Ovary (tissue), 9 donors: Measurements from ENCODE around the gene GPS1. TPM values are rescaled to one million over a fixed set of nuclear protein-coding genes. Genes with fewer than 3 reads are reported as not detected.

Experiments
- DNase-seq, 5 donors: peaks; one replicate each; pipeline ENCODE4 v3.0.0-alpha.2; 2019 to 2020
- H3K27ac ChIP-seq, 2 donors: fragments of 200-600 bp; one replicate each; pipeline versions ENCODE4 v1.5.1 to v1.8.0; 2019 to 2022
- H3K27me3 ChIP-seq: fragments of 200-600 bp; one replicate; pipeline ENCODE4 v1.8.0; 2022
- H3K36me3 ChIP-seq: fragments of 200-600 bp; sonication (generic); one replicate; pipeline ENCODE4 v1.5.1; 2019
- H3K4me1 ChIP-seq: one replicate; pipeline ENCODE4 v1.8.1; 2013; ENCODE audit warnings: mild to moderate bottlenecking, moderate library complexity; ENCODE audit not compliant: insufficient read depth
- H3K4me3 ChIP-seq: fragments of 200-600 bp; sonication (generic); one replicate; pipeline ENCODE4 v1.5.1; 2017
- H3K9me3 ChIP-seq, 2 donors: fragments of 200-600 bp in 1 of 2; sonication (generic) in 1 of 2; one replicate each; pipeline versions ENCODE4 v1.5.1 to v1.8.1; 2013 to 2019; ENCODE audit warnings: mild to moderate bottlenecking in 1 of 2, moderate library complexity in 1 of 2
- CTCF ChIP-seq, 3 donors: fragments of 450-650 bp in 2 of 3; fragments of 200-600 bp in 1 of 3; IDR thresholded peaks; one replicate each; pipeline versions ENCODE4 v1.5.1 to v1.8.0; 2016 to 2022; ENCODE audit warnings: antibody characterized with exemption in 3 of 3, mild to moderate bottlenecking in 1 of 3
- EP300 ChIP-seq: sonication (generic); formaldehyde crosslinking; IDR thresholded peaks from one replicate; pipeline ENCODE4 v1.6.1; 2017; ENCODE audit warnings: antibody characterized with exemption
- POLR2A ChIP-seq: fragments of 450-650 bp; IDR thresholded peaks from one replicate; pipeline ENCODE4 v1.6.1; 2017; ENCODE audit warnings: antibody characterized with exemption, mild to moderate bottlenecking, moderate library complexity
- WGBS, 3 donors: extraction: QIAGEN DNeasy Blood & Tissue Kit in 1 of 3; methylation state at CpG; one replicate each; pipeline versions ENCODE4 v1.1.5 to v1.1.7; 2013 to 2017; 5-methylcytosine and 5-hydroxymethylcytosine counted together
- intact Hi-C, 4 donors: fragments of 100-400 bp; cut with DNase I; formaldehyde crosslinking; loops; one replicate each; pipeline versions ENCODE4 v1.11.0 to v1.15.1; 2022 to 2023
- polyA plus RNA-seq, 2 donors: library from polyadenylated mRNA; stranded (reverse); fragments of 200-250 nt in 1 of 2; fragments of 350-450 nt in 1 of 2; fragmentation: Illumina TruSeq in 1 of 2; extraction: RNeasy Lipid Tissue Mini Kit (QIAGEN cat#74804) in 1 of 2; gene quantifications; one replicate each; pipeline ENCODE4 v1.2.3, GENCODE V29; 2013 to 2014
- total RNA-seq, 7 donors: library from RNA; depleted of rRNA in 2 of 7; stranded (reverse); fragments of >200 nt in 2 of 7; fragmentation: NEBNext Ultra II Directional in 3 of 7; extraction: Animal tissue kit (Norgen Biotek cat#: 25700) in 3 of 7; gene quantifications; one replicate each; pipeline versions ENCODE4 v1.1.0 to v1.2.4, GENCODE V29; 2016 to 2023
- donor health status: DM: no; HTN: no; CAD: no; lungs with moderate emphysema.
- donor health status: DM: no; HTN: no; CAD: no.
- donor health status: Bipolar disorder and iron deficiency.
- donor health status: DM: yes; HTN: yes; CAD: no.
- donor health status: DM: no; HTN: no; CAD: no.
- donor health status: DM: yes; HTN: yes; CAD: no.

The GPS1 gene
- total and polyA plus RNA-seq, 9 donors: 12.4 to 96.2 (median 77.8) TPM

- TF ChIP-seq EP300 (no peak), POLR2A (no peak), CTCF (IDR thresholded peaks at IDR 0.05) (no peak)
- no peak for DNase-seq
- no peak overlapping the region for H3K27ac ChIP-seq
- no peak overlapping the region for H3K4me3 ChIP-seq
- H3K36me3 ChIP-seq: no peaks in the 10 kb centered on the region
- no peaks in the 10 kb centered on the region for H3K9me3 ChIP-seq
- WGBS, 3 donors: 73 to 81% (median 74%) methylated on average over 13 to 14 of the region's 14 CpGs
- intact Hi-C loops: loop anchor here in 2 of 4 donors (2.0 to 10.0 kb wide), 2 partner anchors 62 to 304 kb away; no protein-coding TSS in a partner anchor
- H3K4me1 ChIP-seq: peaks cover 8% of the 10 kb centered on the region
- H3K27me3 ChIP-seq: no peaks in the 10 kb centered on the region
These were observed 31.1 kb upstream of the GPS1 start for GRCh38 chr17:82020572-82021106.

GRCh38 chr17:82021107-82021899, 30.4 kb upstream of the GPS1 start:
- TF ChIP-seq CTCF (IDR thresholded peaks at IDR 0.05) (peak; percentile 13 to 70 (median 38)), POLR2A (no peak)
- no peaks in the 10 kb centered on the region for H3K36me3 ChIP-seq
- no peaks in the 10 kb centered on the region for H3K9me3 ChIP-seq
- peak overlapping the region; percentile 95 for H3K4me3 ChIP-seq
- peaks cover 8% of the 10 kb centered on the region for H3K4me1 ChIP-seq
- no peaks in the 10 kb centered on the region for H3K27me3 ChIP-seq
- 31 to 39% (median 33%) methylated on average over 25 of the region's 25 CpGs for WGBS, 3 donors
- no peak overlapping the region for H3K27ac ChIP-seq
- intact Hi-C loops: loop anchor here in 2 of 4 donors (2.0 to 10.0 kb wide), 2 partner anchors 63 to 303 kb away; no protein-coding TSS in a partner anchor
- DNase-seq: peak in 4 of 5 donors; percentile 58 to 73 (median 64)

GRCh38 chr17:82021900-82022309, 29.8 kb upstream of the GPS1 start:
- Histone ChIP-seq H3K27me3 (no peaks in the 10 kb centered on the region), H3K9me3 (no peaks in the 10 kb centered on the region), H3K4me3 (peak overlapping the region; percentile 95), H3K36me3 (no peaks in the 10 kb centered on the region), H3K27ac (peak overlapping the region in 1 of 2 donors; percentile 20), H3K4me1 (peaks cover 8% of the 10 kb centered on the region)
- intact Hi-C loops: loop anchor here in 2 of 4 donors (2.0 to 10.0 kb wide), 2 partner anchors 63 to 303 kb away; no protein-coding TSS in a partner anchor
- DNase-seq: no peak
- 3 to 9% (median 6%) methylated on average over 9 to 10 of the region's 10 CpGs for WGBS, 3 donors
- no peak for TF ChIP-seq EP300
- no peak for TF ChIP-seq CTCF (IDR thresholded peaks at IDR 0.05)
- no peak for TF ChIP-seq POLR2A

GRCh38 chr17:82022310-82022980, 29.3 kb upstream of the GPS1 start, which contains the start of gene CENPX:
Gene CENPX (minus strand): TSS chr17:82022878. CDS start chr17:82022861, 17 bp downstream.
- Histone ChIP-seq H3K4me3 (peak within 1 kb of the TSS; percentile 95), H3K4me1 (peaks cover 8% of the 10 kb centered on the region), H3K36me3 (no peaks in the 10 kb centered on the region), H3K27ac (peak within 1 kb of the TSS; percentile 20 to 44), H3K27me3 (no peaks in the 10 kb centered on the region), H3K9me3 (no peaks in the 10 kb centered on the region)
- WGBS, 3 donors: 0% methylated on average over 41 to 64 of the region's 64 CpGs
- DNase-seq: no peak
- no peak for TF ChIP-seq CTCF (IDR thresholded peaks at IDR 0.05)
- no peak for TF ChIP-seq EP300
- TF ChIP-seq POLR2A: peak; percentile 44
- intact Hi-C loops: loop anchor here in 1 of 4 donors (10.0 kb wide), 1 partner anchor 302 kb away; no protein-coding TSS in a partner anchor
